ENCODE data around the gene NHEJ1.

NHEJ1 gene

DNA sequence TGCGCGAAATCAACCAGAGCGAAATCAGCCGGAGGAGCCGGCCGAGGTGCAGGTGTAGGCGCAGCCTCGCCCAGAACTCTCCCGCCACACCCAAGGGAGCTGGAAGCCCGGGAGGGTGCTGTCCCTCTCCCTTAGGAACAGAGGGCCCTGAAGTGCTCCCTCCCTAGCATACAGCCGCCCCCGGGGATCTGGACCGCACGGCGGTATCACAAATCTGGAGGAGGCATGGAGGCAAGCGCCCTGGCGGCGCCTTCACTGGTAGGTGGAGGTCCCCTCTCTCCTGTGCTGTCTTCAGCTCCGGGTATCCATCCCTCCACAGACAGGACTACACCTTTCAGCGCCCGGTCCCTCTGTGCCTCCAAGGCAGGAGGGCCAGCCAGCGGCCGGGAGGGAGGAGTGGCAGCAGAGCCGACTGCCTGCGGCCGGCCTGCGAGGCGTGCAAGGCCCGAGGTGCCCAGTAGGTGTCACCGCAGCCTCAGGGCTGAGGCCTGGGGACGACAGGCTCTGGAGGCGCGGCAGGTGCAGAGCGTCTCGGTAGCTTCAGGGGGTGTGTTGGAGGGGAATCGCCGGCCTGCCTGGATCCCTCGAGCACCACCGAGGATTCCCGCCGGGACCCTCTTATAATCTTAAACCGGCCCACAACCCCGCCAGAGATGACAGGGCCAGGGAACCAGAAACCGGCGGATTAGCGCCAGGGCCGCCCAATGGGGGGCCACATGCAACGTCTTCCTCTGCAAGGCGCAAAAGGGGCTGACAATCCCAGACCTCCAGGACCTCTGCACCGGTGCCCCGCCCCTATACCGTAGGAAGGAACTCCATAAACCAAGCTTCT, 102.7 kb downstream of the NHEJ1 start:
- DNase-seq (ENCODE audit: low read depth), result peak; percentile 28

DNA sequence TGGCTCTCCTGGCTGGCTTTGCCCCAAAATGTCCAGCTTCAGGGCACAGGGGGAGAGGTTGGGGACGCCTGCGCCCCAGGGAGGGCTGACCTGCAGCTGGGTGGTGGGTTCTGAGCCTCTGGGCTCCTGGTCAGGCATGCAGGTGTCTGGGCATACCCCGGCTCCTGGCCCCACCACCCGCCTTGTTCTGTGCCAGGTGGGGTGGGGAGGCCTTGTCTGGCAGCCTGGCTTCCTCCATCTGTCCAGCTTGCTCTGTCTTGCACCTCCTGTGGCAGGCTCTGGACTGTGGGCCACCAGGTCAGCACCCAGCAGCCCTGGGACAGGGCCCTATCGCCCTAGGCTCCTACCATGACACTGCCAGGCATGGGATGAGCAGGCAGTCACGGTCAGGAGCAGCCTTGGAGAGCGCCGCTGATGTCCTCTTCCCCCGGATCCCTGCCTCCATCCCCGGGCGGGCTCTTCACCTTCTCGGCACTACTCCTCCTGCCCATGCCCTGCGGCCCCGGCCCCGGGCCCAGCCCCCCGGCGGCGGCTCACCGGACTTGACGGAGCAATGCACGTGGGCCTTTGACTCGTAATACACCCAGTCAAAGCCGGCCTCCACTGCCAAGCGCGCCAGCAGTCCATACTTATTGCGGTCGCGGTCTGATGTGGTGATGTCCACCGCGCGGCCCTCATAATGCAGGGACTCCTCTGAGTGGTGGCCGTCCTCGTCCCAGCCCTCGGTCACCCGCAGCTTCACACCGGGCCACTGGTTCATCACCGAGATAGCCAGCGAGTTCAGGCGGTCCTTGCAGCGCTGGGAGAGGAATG, 103.5 kb downstream of the NHEJ1 start:
- DNase-seq (ENCODE audit: low read depth), result no peak

DNA sequence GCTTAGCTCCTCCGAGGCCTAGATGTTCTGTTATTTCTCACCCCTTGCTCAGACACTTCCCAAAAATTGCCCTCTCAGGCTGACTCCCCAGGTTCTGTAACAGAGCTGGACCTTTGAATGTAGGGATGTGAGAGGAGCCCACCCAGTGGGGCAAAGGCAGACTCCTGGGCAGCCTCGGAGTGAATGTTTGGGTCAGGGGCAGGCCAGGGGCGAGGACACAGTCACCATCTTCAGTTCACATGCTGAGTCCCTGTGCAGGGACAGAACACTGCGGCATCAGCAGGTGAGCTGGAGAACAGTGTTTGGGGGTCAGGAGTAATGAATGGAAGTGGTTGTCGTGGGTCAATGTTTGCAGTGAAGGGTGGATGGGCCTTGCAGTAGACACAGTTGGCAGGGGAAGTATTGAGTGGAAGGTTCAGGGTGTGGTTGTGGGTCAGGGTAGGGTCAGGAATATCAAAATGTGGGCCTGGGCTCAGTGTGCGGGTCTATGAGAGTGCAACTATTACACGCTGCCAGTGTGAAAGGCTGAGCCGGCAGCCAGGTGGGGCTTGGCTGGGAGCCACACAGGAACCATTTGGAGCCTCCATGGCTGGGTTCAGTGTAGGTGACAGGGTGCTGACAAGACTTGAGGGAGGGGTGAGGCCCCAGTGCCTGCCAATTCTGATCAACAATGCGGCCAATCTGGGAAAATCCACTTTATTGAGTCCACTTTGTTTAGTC, 104.3 kb downstream of the NHEJ1 start:
- DNase-seq (ENCODE audit: low read depth), result no peak

DNA sequence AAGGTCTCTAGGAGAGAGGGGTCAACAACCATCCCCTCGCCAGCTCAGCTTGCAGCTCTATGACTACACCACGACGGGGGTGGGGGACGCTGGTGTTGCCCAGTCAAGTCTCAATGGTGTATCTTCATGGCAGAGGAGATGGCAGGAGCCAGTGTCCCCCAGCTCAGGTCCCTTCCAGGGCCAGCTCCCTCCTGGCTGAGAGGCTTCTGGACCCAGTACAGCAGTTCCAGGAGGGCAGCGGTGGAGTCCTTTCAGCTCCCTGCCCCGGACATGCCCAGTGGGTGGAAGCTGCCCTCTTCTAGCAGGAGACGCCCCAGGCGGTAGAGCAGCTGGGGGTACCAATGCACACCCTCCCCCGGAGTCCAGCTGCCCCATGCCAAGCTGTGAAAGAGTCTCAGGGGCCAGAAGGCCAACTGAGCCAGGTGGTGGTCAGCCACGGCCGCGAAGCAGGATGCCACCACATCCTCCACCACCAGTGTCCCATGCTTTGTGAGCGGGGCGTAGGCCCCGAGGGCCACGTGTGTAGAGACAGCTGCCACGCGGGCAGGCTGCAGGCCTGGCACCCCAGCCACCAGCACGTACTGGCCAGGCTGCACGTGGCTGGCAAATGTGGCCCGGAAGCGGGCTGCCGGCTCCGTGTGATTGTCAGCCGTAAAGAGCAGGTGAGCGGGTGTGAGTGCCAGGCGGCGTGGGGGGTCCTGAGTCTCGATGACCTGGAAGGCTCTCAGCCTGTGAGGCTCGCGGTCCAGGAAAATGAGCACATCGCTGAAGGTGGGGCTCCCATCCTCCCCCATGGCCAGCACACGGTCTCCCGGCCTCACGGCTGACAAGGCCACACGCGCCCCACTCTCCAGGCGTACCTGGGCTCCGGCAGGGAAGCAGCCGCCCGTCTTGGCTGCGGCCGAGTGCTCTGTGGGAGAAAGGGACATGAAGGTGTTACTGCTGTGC, 105.4 kb downstream of the NHEJ1 start:
- no peak for DNase-seq (ENCODE audit: low read depth)

DNA sequence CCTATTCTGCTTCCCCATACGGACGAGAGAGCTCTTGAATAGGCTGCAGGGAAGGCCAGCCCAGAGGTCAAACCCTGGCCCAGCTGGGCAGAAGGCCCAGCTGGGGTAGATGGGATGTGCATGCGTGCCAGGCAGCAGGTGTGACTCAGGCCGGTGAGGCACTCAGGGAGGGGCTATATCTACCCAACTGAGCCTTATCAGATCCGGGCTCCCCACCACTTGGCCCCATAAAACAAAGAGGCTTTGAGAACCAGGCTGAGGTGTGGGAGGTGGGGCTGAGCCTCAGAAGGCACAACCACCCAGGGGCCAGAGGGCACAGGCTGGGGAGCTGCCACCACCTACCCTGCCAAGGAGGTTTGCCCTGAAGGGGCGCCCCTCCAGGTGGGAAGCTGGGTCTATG, 111.3 kb downstream of the NHEJ1 start:
- no peak for DNase-seq (ENCODE audit: low read depth)

DNA sequence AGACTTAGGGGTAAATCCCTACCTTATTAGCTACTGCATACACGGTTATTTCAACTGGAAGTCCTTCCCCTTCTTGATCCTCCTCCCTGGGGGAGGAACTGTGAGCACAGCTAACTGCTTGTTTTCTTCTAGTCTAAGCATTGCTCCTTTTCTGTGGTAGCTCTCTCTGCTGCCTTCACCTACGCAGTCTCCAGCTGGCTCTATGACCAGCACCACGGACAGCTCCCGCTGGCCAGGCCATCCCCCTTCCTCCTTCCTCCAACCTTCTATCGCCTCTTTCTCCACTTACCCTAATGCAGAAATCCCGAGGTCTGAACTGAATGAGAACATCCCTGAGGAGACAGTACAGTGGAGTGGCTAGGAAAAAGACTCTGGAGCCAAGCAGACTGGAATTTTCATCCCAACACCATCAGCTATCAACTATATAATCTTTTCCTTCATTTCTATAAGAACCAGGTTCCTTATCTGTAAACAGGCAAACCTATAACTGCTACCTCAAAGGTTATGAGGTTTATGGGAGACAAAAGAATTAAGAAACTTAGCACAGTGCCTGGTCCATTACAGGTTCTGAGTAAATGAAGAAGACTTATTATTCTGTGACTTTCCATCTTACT, 114.6 kb downstream of the NHEJ1 start:
- DNase-seq (ENCODE audit: low read depth), result peak; percentile 11

DNA sequence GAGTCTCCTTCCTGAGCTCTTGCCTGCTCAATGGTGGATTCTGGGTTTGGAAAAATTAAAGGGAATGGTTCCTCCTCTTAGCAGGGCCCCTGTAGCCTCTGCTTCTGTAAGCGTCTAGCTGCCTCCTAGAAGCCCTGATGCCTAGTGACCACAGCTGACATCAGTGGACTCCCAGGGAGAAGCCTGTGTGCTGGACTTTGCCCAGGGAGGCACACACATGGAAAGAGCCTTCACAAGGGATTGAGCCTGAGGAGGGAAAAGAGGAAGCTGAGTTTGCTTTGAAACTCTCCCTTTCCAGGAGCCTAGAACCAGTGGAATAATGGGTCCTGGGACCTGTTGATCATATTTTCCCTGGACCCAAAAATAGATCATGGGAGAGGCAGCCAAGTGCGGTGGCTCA, 117.9 kb downstream of the NHEJ1 start:
- no peak for DNase-seq (ENCODE audit: low read depth)

DNA sequence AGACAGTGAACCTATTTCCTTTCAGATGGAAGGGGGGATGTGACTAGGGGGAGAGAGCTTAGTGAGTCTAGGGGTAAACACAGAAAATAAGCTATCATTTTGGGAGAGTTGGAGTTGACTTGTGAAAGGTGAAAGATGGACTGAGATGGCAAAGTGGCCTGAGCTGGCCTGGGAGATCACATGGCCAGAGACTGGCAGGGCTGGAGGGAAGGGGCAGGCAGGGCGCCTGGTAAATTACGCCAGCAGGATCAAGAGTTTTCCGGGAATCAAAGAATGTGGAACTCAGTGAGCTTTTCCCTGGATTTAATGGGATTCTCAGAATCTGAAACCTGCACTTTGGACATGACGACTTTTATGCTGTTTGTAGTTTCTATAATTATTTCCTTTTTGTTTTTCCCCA, 118.5 kb downstream of the NHEJ1 start:
- no peak for DNase-seq (ENCODE audit: low read depth)

DNA sequence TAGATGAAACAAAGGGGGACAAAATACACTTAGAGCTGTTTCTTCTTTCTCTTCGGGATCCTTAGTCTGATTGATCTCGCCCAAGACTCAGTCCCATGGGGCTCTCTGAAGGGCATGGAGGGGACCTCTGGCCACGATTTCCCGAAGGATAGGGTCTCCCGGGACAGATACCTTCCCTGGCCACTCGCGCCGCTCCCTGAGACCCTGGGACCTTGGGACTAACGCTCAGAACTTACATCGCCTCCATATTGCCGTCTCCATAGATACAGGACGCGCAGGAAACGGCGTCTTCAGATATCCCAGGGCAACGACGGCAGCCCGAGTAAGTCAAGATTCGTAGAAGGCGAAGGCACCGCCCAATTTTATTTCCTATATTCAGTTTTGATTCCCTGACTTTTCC, 119.4 kb downstream of the NHEJ1 start, which contains the start of gene CFAP65:
CFAP65 (minus strand) TSS at position 265 of the 400 bp plus-strand sequence. CDS start 2,468 bp downstream, outside the sequence.
- peak; percentile 38 for DNase-seq (ENCODE audit: low read depth)

DNA sequence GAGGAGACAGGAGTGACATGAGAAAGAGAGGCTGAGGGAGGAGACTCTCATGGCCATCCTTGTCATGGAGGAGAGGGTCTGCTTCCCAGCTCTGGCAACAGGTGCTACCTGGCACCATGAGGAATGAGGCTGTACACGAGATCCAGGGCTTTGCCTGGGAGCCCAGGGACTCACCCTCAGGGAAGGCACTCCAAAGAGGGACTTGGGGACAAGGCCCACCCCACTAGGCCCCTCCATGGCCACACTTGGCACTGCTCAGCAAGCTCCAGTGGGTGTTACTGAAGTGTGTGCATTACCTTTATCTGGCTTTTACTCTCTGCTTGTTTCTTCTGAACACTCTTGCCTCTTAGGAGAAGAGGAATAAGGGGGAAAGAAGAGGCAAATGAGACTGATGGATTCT, 122.0 kb downstream of the NHEJ1 start:
- DNase-seq (ENCODE audit: low read depth), result no peak

DNA sequence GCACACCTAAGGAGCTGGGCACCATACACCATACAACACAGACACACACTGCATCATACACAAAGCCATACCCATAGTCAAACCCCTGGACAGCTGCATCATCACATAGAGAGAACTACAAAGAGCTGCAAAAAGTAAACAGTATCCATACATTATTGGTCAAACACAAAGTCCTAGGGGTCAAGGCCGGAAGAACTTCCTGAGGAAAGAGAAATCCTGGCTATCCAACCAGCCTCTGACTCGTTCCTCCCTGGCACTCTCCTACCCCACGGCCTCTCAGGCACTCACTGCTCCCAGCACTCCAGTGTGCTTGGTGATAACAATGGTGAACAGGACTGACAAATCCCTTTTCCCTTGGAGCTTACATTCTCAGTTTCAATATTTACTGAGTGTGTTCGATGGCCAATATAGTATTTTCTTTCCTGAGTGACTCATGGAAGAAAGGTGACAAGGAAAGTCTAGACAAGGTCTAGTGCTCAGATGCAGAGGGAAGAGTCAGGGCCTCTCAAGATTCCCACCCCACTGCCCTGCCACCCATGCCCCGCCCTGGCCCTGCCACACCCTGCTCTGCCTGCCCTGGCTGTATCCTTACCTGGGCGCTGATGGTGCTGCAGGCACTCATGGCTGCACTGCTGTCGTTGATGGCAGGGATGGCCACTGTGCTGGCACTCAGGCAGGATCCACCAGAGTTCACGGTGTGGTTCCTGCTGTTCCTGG, 122.7 kb downstream of the NHEJ1 start:
- DNase-seq (ENCODE audit: low read depth), result no peak

DNA sequence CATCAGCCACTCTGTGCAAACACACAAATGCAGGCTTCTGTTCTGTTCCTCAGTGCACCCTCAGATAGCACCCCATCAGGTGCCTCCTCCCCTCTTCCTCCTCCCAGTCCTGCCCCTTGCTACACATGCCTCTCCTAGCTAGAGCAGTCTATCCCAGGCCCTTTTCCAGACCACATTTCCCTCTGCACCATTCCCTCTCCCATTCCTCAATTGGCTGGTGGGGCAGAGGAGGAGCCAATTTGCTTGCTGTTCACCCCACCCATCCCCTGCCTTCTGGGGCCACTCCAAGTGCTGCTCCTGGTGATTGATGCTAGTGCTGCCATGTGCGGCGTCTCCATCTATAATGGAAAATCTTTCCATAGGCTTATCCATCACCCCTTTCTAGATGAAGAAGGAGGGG, 124.7 kb downstream of the NHEJ1 start:
- DNase-seq (ENCODE audit: low read depth), result no peak

DNA sequence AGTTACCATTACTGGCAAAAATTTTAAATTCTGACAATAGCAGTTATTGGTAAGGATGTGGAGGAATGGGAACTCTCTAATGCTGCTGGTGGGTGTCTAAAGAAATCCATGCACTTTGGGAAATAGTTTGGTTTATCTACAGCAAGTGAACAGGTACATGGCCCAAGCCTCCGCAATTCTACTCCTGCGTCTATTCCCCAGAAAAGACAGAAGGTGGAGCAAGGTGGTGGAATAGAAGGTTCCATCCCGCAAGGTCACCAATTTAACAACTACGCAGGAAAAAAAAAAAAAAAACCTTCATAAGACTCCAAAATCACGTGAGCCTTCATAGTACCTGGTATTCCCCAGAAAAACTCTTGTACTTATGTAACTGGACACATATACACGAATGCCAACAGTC, 125.8 kb downstream of the NHEJ1 start:
- no peak for DNase-seq (ENCODE audit: low read depth)

DNA sequence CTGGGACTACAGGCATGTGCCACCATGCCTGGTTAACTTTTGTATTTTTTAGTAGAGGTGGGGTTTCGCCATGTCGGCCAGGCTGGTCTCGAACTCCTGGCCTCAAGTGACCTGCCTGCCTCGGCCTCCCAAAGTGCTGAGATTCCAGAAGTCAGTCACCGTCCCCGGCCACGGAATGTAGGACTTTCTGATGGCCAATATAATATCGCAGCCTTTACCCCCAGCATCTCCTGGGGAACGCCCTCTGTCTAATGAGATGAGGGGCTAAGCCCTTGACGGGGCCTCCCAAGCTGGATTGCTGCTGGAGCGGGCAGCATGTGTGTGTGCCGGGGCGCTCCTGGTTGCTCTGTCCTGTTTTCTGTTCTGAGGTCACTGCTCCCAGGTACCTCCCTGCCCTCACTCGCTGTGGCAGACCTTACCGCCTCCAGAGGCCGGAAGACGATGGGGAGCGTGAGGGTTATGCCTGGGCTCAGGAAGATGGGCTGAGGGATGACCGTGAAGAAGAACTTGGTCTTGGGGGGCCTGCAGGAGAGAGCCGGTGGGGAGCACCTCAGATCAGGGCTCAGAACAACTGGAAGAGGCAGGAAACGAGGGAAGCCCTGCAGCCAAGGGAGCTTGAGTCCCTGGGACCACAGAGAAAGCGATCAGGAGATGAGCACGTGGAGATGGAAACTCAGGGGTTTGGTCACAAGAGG, 128.4 kb downstream of the NHEJ1 start:
- DNase-seq (ENCODE audit: low read depth), result no peak

DNA sequence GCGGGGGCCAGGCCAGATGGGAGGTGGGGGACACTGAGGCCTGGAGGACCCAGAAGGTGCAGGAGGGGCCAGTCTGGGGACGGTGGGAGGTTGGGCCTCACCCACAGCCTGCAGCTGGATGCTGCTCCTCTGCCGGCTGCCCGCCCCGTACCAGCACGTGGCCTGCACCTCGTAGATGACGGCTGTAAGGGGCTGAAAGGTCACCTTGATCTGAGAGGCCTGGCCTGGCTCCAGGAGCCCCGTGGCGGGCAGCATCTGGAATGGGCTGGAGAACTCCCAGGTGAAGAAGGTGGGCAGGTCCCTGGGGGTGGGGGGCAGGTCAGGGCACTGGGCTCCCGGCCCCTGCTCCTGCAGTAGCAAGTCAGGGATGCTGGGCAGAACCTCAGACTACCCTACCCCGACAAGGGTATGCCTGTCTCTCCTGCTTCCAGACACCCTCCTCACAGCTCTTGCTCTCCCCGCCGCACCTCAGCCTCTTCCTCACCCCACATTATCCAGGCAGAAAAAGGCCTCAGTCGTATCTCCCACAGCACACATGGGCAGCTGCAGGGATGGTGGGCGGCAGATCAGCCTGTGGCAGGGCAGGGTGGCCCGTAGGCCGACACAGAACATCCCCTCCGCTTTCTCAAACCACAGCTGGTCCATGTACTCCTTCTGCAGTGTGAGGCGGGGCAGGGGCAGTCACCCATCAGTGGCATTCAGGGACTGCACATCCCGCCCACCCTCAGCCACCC, 129.4 kb downstream of the NHEJ1 start:
- no peak for DNase-seq (ENCODE audit: low read depth)

DNA sequence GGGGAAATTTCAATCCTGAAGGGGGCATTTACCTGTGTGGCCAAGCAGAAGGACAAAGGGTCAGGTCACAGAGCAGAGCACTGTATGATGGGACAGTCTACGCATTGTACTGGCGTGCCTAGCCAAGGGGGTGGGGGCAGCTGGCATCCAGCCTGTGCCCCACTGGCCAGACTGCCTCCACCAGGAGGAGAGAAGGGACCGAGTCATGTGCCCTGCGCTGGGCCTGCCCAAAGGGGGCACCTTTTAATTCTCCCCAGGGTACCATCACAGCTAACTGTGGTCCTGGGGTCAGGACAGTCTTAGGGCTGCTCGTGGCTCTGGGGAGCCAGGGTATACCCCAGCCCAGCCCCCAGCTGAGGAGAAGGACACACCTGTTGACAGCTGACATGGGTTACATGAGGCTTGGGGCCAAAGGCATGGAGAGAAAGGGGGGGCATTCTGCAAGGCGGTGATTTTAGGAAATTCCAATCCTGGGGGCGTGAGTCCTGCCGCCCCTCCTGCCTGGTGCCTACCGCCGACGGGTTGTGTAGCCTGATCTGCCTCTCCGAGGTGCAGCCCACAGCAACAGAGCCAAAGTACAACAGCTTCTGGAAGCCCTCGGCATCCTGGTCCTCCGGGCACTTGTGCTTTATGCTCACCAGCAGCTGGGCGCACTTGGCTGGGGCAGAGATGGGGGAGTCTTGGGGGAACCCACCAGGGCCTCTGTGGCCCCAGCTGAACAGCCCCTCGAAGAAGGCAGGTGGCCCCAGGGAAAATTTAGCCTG, 130.3 kb downstream of the NHEJ1 start:
- no peak for DNase-seq (ENCODE audit: low read depth)

DNA sequence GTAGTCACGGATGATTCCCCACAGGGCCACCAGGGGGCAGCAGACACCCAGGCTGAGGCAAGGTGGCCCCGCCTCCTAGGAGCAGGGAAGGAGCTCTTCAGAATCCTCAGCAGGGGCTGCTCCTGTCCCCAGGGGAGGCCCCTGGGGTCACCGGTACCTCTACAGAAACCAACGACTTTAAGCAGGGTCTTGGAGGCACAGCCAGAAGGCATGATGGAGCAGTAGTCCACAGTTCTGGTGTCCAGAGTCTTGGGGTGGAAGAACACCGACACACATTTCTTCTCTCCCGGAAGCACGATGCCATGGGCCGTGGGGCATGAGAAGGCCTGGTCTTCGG, 130.8 kb downstream of the NHEJ1 start:
- DNase-seq (ENCODE audit: low read depth), result peak; percentile 36

All from stromal cell of bone marrow (primary cell).